SH-SY5Y (cell line): ENCODE data around the gene ADGRE2.

ENCODE experiments used
- GATA2 ChIP-seq: IDR thresholded peaks from 2 replicates; pipeline ENCODE4 v1.6.1; 2011; ENCODE audit warnings: mild to moderate bottlenecking, low read depth, low read length
- GATA3 ChIP-seq: IDR thresholded peaks from 2 replicates; pipeline ENCODE4 v1.6.1; 2011; ENCODE audit warnings: low read depth, mild to moderate bottlenecking, low read length, moderate library complexity

ADGRE2 gene

DNA sequence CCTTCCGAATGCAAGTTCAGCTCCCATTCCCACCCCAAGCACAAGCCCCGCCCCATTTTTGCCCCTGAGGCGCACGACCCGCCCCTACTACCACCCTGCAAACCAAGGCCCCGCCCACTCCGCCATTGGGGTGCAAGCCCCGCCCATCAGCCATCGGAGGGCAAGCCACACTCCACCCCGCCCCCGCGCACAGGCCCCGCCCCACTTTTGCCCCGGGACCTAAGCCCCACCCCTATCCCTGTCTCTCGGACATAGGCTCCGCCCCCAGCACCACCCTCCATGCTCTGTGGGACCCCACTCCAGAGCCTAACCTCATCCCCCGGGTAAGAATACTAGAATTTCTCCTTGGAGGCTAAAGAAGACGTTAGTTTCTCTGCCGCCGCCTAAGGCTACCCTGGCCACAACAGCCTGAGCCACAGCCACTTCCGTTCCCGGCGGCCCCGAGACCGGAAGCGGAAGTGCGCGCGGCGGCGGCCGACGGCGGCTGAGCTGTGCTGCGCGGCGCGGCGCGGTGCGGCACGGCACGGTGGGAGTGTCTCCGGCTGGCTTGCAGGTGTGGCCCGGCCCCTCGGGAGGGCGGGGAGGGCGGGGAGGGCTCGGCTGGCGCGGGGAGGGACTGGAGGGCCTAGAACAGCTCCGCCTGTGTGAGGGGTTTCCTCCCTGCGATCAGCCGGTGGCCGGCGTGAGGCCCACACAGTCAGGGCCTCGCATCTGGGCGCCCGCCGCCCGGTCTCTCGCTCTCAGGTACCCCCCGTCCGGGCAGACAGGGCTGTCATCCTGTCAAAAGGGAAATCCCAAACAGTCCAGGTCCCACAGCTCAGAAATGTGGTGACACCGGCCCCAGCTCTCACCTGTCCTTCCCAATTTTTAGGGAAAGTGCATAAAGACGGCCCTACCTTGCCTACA, 88.5 kb downstream of the ADGRE2 start, which contains the start of gene ZNF333:
TSS of gene ZNF333 (plus strand) at position 451 of the 906 bp plus-strand sequence. CDS start 3,444 bp downstream, outside the sequence.
- no peak for TF ChIP-seq GATA2

DNA sequence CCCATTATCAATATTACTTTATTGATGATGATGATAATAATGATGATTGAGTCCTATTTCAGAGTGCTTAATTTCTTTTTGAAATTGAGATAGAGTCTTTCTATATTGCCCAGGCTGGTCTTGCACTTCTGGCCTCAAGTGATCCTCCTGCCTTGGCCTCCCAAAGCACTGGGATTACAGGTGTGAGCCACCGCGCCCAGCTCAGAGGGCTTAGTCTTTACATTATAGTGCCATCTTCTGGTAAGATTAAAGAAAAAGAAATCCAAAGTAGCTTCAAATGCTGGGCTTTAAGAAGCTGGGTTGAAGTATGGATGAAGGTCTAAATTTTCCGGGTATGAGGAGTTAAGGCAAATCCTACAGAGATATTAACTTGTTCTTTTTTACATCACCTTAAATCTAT, 91.9 kb downstream of the ADGRE2 start:
- TF ChIP-seq GATA3, result no peak
- no peak for TF ChIP-seq GATA2

DNA sequence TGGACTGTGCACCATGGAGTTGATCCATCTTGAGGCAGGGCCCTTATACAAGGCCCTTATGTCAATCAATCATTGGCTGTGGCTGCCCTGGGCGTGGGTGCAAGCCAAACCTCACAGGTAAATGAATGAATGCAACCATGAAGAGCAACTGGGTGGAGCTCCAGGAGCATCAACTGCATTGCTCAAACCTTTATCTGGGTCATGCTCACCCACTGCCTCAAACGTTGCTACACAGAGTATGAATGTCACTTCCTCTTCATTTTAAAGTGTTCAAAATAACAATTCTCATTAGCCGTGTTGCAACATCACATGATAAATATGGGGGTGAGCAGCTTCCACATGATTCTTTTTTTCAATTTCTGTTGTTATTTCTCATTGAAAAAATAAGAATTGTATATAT, 94.9 kb downstream of the ADGRE2 start:
- no peak for TF ChIP-seq GATA3
- no peak for TF ChIP-seq GATA2
